HG03575 (cell line): ENCODE measurements around the gene DAP3.
"Not testable (repeated sequence)": the region's sequence is repeated elsewhere in the genome, so short reads cannot be mapped to it uniquely, and the experiment has no call there.

ENCODE experiments used
- ATAC-seq: cut with Tn5 transposase; IDR thresholded peaks from one replicate; pipeline ENCODE4 v1.9.1; 2021; ENCODE audit not compliant: unreplicated experiment, insufficient number of reproducible peaks, low FRiP score; ENCODE audit errors: extremely low read depth

The DAP3 gene

DNA sequence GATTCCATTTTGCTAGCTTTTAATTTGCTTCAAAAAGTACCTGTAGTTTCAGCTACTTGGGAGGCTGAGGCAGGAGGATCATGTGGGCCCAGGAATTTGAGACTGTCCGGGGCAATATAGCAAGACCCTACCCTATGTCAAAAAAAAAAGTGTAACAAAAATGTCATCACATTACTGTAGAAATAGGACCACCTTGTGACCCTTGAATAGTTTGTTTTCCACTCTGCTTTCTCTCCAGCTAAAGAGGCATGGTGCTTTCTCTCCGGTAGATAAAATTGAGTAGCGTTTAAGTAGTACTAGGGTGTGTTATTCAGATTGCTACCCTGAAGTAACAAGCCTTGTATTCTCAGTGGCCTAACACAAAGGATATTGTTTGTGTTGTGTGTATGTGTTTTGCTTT lies 23.7 kb downstream of the DAP3 start:
- not testable (repeated sequence) for ATAC-seq

DNA sequence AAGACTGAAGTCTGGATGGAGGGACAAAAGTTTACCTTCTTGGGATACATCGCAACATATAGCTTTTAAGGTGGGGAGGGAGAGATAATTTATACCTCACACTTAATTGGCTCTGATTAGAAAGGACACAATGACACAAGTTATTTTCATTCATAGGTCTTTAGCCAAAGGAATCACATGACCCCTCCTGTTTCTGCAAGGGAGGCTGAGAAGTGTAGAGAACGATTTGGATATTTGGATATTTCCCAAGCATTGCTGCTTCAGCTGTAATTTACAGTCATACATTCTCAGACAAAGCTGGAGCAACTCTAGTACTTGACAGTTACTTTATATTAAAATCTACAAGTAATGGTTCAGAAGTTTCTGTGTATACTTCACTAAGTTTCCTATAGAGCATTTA lies 24.2 kb downstream of the DAP3 start:
- ATAC-seq = no peak

- ATAC-seq = not testable (repeated sequence)
Measured at GRCh38 chr1:155715056-155715455, 26.2 kb downstream of the DAP3 start.

DNA sequence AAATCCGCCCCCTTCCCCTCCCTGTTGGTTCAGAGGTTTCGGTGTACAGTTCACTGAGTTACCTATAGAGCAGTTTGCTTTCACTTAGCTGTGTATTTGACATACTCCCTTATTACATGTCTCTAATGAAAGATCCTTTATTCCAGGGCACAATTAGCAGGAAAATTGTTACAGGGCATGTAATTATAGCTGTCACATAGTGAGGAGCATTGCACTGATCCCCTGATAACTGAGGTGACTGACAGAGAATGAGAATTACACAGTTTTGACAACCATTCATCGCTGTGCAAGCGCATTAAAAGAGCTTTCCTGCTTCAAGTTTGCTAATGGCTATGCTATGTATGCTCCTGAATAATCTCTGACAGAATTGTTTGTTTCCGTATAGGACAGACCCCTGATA lies 26.9 kb downstream of the DAP3 start:
- no peak for ATAC-seq

DNA sequence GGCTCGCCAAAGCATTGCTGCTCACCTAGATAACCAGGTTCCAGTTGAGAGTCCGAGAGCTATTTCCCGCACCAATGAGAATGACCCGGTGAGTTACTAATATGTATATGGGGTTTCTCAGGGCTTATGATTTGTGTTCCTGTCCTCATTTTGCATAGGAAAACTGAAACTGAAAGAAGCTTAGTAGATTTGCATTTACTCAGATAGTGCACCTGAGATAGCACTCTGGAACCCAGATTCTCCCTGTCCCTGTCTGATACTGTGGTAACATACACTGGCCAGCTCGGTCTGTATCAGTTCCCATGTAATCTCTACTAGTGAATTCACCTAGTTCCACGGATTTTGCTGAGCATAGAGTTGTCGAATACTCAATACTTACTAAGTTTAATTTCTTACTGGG lies 28.1 kb downstream of the DAP3 start:
- ATAC-seq = no peak

- ATAC-seq = not testable (repeated sequence)
Measured at GRCh38 chr1:155718524-155719115, 29.7 kb downstream of the DAP3 start.

GRCh38 chr1:155719703-155720102 lies 30.8 kb downstream of the DAP3 start:
- ATAC-seq = no peak

GRCh38 chr1:155725142-155725541 lies 36.3 kb downstream of the DAP3 start:
- no peak for ATAC-seq

DNA sequence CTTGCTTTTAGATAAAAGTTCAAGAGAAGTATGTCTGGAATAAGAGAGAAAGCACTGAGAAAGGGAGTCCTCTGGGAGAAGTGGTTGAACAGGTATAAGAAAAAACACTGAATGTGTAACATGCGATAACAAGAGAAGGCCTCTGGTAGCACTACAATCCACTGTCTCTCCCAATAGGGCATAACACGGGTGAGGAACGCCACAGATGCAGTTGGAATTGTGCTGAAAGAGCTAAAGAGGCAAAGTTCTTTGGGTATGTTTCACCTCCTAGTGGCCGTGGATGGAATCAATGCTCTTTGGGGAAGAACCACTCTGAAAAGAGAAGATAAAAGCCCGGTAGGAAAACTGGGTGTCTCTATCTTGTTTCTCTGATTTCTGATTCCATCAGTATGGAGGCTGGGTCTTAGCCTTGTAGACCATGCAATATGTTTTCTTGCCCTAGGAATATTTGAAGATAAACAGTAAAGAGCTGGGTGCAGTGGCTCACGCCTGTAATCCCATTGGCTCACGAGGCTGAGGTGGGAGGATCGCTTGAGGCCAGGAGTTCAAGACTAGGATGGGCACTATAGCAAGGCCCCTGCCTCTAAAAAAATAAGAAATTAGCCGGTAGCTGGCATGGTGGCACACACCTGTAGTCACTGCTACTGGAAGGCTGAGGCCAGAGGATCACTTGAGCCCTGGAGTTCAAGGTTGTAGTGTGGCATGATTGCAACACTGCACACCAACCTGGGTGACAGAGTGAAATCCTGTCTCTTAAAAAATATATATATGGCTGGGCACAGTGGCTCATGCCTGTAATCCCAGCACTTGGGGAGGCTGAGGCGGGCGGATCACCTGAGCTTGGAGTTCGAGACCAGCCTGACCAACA lies 40.4 kb downstream of the DAP3 start:
- ATAC-seq = no peak

GRCh38 chr1:155740995-155741394 lies 52.1 kb downstream of the DAP3 start:
- no peak for ATAC-seq

DNA sequence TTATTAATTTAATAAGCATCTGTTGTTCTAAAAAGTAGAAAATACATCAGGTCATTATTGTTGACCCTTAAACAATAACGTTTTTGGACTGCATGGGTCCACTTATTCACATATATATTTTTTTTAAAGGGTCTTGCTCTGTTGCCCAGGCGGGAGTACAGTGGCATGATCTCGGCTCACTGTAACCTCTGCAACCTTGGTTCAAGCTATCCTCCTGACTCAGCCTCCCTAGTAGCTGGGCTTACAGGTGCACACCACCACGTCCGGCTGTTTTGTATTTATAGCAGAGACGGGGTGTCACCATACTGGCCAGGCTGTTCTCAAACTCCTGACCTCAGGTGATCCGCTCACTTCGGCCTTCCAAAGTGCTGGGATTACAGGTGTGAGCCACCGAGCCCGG lies 53.0 kb downstream of the DAP3 start:
- ATAC-seq = no peak

GRCh38 chr1:155744711-155745283 lies 55.9 kb downstream of the DAP3 start:
- ATAC-seq = no peak

DNA sequence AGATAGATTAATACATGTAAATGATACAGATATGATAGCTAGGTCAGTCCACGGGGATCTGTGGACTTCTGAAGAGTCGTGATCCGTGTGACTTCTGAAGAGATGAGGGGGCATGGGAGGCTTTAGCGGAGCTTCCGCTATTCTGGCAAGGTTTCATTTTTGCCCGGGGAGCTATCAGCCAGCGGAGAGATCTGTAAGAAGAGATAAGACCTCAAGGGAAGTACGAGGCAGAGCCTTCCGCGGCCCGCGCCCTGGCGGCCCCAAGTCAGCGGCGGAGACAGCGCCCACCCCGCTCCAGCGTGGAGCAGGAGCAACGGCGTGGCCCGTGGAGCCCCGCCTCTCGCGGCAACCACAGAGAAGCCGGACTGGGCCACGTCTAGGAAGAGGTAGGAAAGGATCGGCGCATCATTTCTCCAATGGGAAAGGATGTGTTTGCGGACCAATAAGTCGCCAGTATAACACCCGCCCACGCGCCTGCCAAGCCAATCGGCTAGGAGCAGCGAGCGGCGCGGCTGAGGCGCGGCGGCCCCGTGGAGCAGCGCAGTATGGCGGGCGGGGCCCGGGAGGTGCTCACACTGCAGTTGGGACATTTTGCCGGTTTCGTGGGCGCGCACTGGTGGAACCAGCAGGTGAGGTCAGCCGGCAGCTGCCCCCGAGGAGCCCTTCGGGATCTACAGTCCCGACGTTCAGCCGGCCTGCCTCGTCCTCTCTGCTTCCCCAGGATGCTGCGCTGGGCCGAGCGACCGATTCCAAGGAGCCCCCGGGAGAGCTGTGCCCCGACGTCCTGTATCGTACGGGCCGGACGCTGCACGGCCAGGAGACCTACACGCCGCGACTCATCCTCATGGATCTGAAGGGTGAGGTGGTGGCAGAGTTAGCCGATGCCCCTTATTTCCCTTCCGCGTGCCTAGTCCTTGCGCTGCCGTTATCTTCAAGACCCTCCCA lies 56.7 kb downstream of the DAP3 start:
- peak; percentile 52 for ATAC-seq

GRCh38 chr1:155747586-155747985 lies 58.7 kb downstream of the DAP3 start:
- not testable (repeated sequence) for ATAC-seq

- ATAC-seq = not testable (repeated sequence)
Measured at GRCh38 chr1:155748141-155748540, 59.2 kb downstream of the DAP3 start.

- ATAC-seq = not testable (repeated sequence)
Measured at GRCh38 chr1:155759017-155759416, 70.1 kb downstream of the DAP3 start.

GRCh38 chr1:155759966-155760630 lies 71.2 kb downstream of the DAP3 start:
- no peak for ATAC-seq

DNA sequence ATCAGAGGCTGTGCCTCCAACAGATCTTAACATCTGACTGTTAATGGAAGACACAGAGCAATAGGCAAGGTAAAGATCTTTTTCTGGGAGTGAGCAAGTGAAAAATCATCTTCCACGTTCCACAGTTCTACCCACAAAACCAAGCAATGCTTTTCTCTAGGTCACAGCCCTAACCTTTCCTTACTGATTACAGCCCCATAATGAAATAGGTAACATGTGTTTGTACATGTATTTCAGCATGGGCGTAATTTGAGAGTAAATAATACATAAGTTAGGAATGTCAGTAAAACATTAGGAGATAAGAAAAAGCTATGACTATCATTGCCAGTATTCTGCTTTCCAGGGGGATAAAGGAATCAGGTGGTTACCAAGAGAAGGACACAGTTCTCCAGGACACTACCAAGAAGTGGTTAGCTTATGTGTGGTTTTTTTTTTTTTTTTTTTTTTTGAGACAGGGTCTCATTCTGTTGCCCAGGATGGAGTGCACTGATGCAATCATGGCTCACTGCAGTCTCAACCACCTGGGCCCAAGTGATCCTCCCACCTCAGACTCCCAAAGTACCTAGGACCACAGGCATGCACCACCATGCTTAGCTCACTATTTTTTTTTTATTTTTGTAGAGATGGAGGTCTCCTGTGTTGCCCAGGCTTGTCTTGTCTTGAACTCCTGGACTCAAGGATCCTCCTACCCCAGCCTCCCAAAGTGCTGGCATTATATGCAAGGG lies 72.0 kb downstream of the DAP3 start:
- no peak for ATAC-seq
